H9 (cell line): ENCODE results near the gene FUZ. TPM values are rescaled to one million over a fixed set of nuclear protein-coding genes. Genes with fewer than 3 reads are reported as not detected.

ENCODE experiments used
- DNase-seq: peaks from one replicate; pipeline ENCODE4 v3.0.0-alpha.2; 2017
- H2AFZ ChIP-seq: one replicate; pipeline ENCODE4 v1.6.1; 2013; ENCODE audit warnings: mild to moderate bottlenecking, low read length, control low read depth, moderate library complexity
- H2AK5ac ChIP-seq: 2 replicates; pipeline ENCODE4 v1.6.1; 2013; ENCODE audit warnings: low read length, control low read depth, mixed read lengths; ENCODE audit not compliant: insufficient read length
- H2BK120ac ChIP-seq: one replicate; pipeline ENCODE4 v1.6.1; 2013; ENCODE audit warnings: low read depth, mild to moderate bottlenecking, low read length, control low read depth, inconsistent platforms; ENCODE audit not compliant: poor library complexity, severe bottlenecking
- H2BK12ac ChIP-seq: 2 replicates; pipeline ENCODE4 v1.6.1; 2013; ENCODE audit warnings: low read length, control low read depth, mixed read lengths, low read depth; ENCODE audit not compliant: insufficient read length
- H2BK15ac ChIP-seq: 2 replicates; pipeline ENCODE4 v1.6.1; 2013; ENCODE audit warnings: low read depth, low read length, control low read depth
- H2BK20ac ChIP-seq: one replicate; pipeline ENCODE4 v1.6.1; 2013; ENCODE audit warnings: low read depth, mild to moderate bottlenecking, low read length, control low read depth, inconsistent platforms; ENCODE audit not compliant: poor library complexity, severe bottlenecking
- H2BK5ac ChIP-seq: 2 replicates; pipeline ENCODE4 v1.6.1; 2013; ENCODE audit warnings: low read length, control low read depth, mixed read lengths; ENCODE audit not compliant: insufficient read length
- H3K14ac ChIP-seq: 2 replicates; pipeline ENCODE4 v1.6.1; 2013; ENCODE audit warnings: low read length, control low read depth; ENCODE audit not compliant: insufficient read depth
- H3K18ac ChIP-seq: 2 replicates; pipeline ENCODE4 v1.6.1; 2013; ENCODE audit warnings: low read depth, mild to moderate bottlenecking, mixed read lengths, low read length, control low read depth; ENCODE audit not compliant: insufficient read length
- H3K23ac ChIP-seq: 2 replicates; pipeline ENCODE4 v1.6.1; 2013; ENCODE audit warnings: low read length, control low read depth, mixed read lengths, low read depth; ENCODE audit not compliant: insufficient read length
- H3K23me2 ChIP-seq: 2 replicates; pipeline ENCODE4 v1.6.1; 2013; ENCODE audit warnings: low read depth, mild to moderate bottlenecking, mixed read lengths, low read length, control low read depth; ENCODE audit not compliant: insufficient read length, poor library complexity, severe bottlenecking
- H3K27ac ChIP-seq: 2 replicates; pipeline ENCODE4 v1.5.1; 2013; ENCODE audit warnings: low read length, control low read depth, mixed read lengths, low read depth; ENCODE audit not compliant: insufficient read length
- H3K27me3 ChIP-seq: 2 replicates; pipeline ENCODE4 v1.6.1; 2013; ENCODE audit warnings: low read length, control low read depth, inconsistent platforms; ENCODE audit not compliant: insufficient read depth
- H3K4ac ChIP-seq: 2 replicates; pipeline ENCODE4 v1.6.1; 2013; ENCODE audit warnings: low read depth, mild to moderate bottlenecking, control low read depth, inconsistent platforms, low read length, moderate library complexity
- H3K4me1 ChIP-seq: 2 replicates; pipeline ENCODE4 v1.6.1; 2013; ENCODE audit warnings: low read length, control low read depth, inconsistent platforms; ENCODE audit not compliant: insufficient read depth
- H3K4me2 ChIP-seq: 2 replicates; pipeline ENCODE4 v1.6.1; 2013; ENCODE audit warnings: low read length, control low read depth, mixed read lengths; ENCODE audit not compliant: insufficient read length, insufficient read depth
- H3K56ac ChIP-seq: 2 replicates; pipeline ENCODE4 v1.6.1; 2013; ENCODE audit warnings: low read depth, mild to moderate bottlenecking, mixed read lengths, low read length, control low read depth; ENCODE audit not compliant: insufficient read length
- H3K79me1 ChIP-seq: 2 replicates; pipeline ENCODE4 v1.6.1; 2013; ENCODE audit warnings: low read depth, mild to moderate bottlenecking, moderate library complexity, low read length, control low read depth, inconsistent platforms; ENCODE audit not compliant: insufficient read depth, poor library complexity, severe bottlenecking
- H3K79me2 ChIP-seq: 2 replicates; pipeline ENCODE4 v1.6.1; 2013; ENCODE audit warnings: low read length, control low read depth, inconsistent platforms; ENCODE audit not compliant: insufficient read depth
- H3K9ac ChIP-seq: 2 replicates; pipeline ENCODE4 v1.6.1; 2013; ENCODE audit warnings: low read length, control low read depth, mixed read lengths; ENCODE audit not compliant: insufficient read length; ENCODE audit errors: extremely low read depth
- H3K9me3 ChIP-seq: one replicate; pipeline ENCODE4 v1.6.1; 2013; ENCODE audit warnings: low read depth, low read length, inconsistent platforms; ENCODE audit not compliant: control insufficient read depth
- H3T11ph ChIP-seq: one replicate; pipeline ENCODE4 v1.6.1; 2013; ENCODE audit warnings: mild to moderate bottlenecking, low read length, control low read depth, inconsistent platforms
- H4K20me1 ChIP-seq: one replicate; pipeline ENCODE4 v1.6.1; 2013; ENCODE audit not compliant: control insufficient read depth, insufficient read length, insufficient read depth
- H4K5ac ChIP-seq: 2 replicates; pipeline ENCODE4 v1.6.1; 2013; ENCODE audit warnings: low read depth, mild to moderate bottlenecking, mixed read lengths, low read length, control low read depth; ENCODE audit not compliant: insufficient read length
- H4K8ac ChIP-seq: replicated peaks from 2 replicates; pipeline ENCODE4 v1.6.1; 2013; ENCODE audit warnings: low read length, control low read depth, mixed read lengths, low read depth; ENCODE audit not compliant: insufficient read length
- H4K91ac ChIP-seq: 2 replicates; pipeline ENCODE4 v1.6.1; 2013; ENCODE audit warnings: low read depth, mild to moderate bottlenecking, moderate library complexity, mixed read lengths, low read length, control low read depth; ENCODE audit not compliant: insufficient read length
- H3K27ac Mint-ChIP-seq, 3 experiments: 2 replicates in 2 of 3; 3 replicates in 1 of 3; pipeline ENCODE4 v1.8.0; 2020 to 2021; ENCODE audit warnings: mixed read lengths in 3 of 3, mild to moderate bottlenecking in 1 of 3, moderate library complexity in 1 of 3
- H3K27me3 Mint-ChIP-seq: 2 replicates; pipeline ENCODE4 v1.8.0; 2021; ENCODE audit warnings: low read depth, mild to moderate bottlenecking, moderate library complexity, mixed read lengths
- H3K36me3 Mint-ChIP-seq, 3 experiments: 2 replicates in 2 of 3; 3 replicates in 1 of 3; pipeline ENCODE4 v1.8.0; 2020 to 2021; ENCODE audit warnings: low read depth in 3 of 3, mixed read lengths in 3 of 3; ENCODE audit not compliant: insufficient read depth in 1 of 3
- H3K4me1 Mint-ChIP-seq, 2 experiments: 2 replicates each; pipeline ENCODE4 v1.8.0; 2020; ENCODE audit warnings: mixed read lengths in 2 of 2
- H3K4me3 Mint-ChIP-seq, 2 experiments: 2 replicates in 1 of 2; 3 replicates in 1 of 2; pipeline ENCODE4 v1.8.0; 2020 to 2021; ENCODE audit warnings: mild to moderate bottlenecking in 2 of 2, mixed read lengths in 2 of 2, moderate library complexity in 1 of 2
- H3K9me3 Mint-ChIP-seq, 2 experiments: 2 replicates in 1 of 2; 3 replicates in 1 of 2; pipeline ENCODE4 v1.8.0; 2020; ENCODE audit warnings: mild to moderate bottlenecking in 2 of 2, mixed read lengths in 2 of 2, moderate library complexity in 1 of 2
- CTCF ChIP-seq: fragments of 200-600 bp; sonication (generic); conservative IDR thresholded peaks from 3 replicates; pipeline ENCODE4 v1.8.0; 2021; ENCODE audit warnings: antibody characterized with exemption, mild to moderate bottlenecking
- WGBS: extraction: QIAGEN DNeasy Blood & Tissue Kit; methylation state at CpG from one replicate; pipeline ENCODE4 v1.1.7; 2013; ENCODE audit warnings: missing lambda C conversion rate, low lambda C conversion rate, mixed read lengths; ENCODE audit not compliant: insufficient read length; ENCODE audit errors: extremely low coverage; 5-methylcytosine and 5-hydroxymethylcytosine counted together
- total RNA-seq: library from RNA; stranded (reverse); gene quantifications from 2 replicates; pipeline ENCODE4 v1.2.1, GENCODE V29; 2021

Gene FUZ
- total RNA-seq, 1 experiment from 2014 or later = 25.1 TPM

- no peaks in the 10 kb centered on the region; a peak in 1 of 5 replicates for H3K9me3 Mint-ChIP-seq
- H2AFZ ChIP-seq = no peak overlapping the region
- no peak overlapping the region for H4K5ac ChIP-seq
- H2BK20ac ChIP-seq = no peak overlapping the region
- H2BK15ac ChIP-seq = no peak overlapping the region
- H4K20me1 ChIP-seq = peaks cover 2% of the 10 kb centered on the region
- H3K27me3 ChIP-seq = no peaks in the 10 kb centered on the region
- H3K27ac ChIP-seq = no peak overlapping the region
- no peaks in the 10 kb centered on the region for H3K79me2 ChIP-seq
- no peak for TF ChIP-seq CTCF
- no peak overlapping the region for H3K4me2 ChIP-seq
- H3K9me3 ChIP-seq = no peaks in the 10 kb centered on the region
- H3T11ph ChIP-seq = no peak overlapping the region
- no peak overlapping the region for H3K4ac ChIP-seq
- no peak overlapping the region for H3K4me3 Mint-ChIP-seq
- H3K4me1 Mint-ChIP-seq = peaks cover 5 to 22% of the 10 kb centered on the region in 2 experiments
- H2BK5ac ChIP-seq = no peak overlapping the region
- H3K23me2 ChIP-seq = no peaks in the 10 kb centered on the region
- no peaks in the 10 kb centered on the region for H3K27me3 Mint-ChIP-seq
- no peak overlapping the region for H3K18ac ChIP-seq
- no peaks in the 10 kb centered on the region for H3K79me1 ChIP-seq
- no peak overlapping the region for H2AK5ac ChIP-seq
- H3K27ac Mint-ChIP-seq = no peak overlapping the region
- no CpG with 5 or more reads among the region's 11 CpGs for WGBS
- H2BK12ac ChIP-seq = no peak overlapping the region
- H3K14ac ChIP-seq = no peak overlapping the region
- no peak overlapping the region for H3K23ac ChIP-seq
- no peak overlapping the region for H3K56ac ChIP-seq
- H4K8ac ChIP-seq = no peak overlapping the region
- no peak overlapping the region for H2BK120ac ChIP-seq
- peaks cover 31 to 68% (median 54%) of the 10 kb centered on the region in 3 experiments; a peak in 6 of 7 replicates for H3K36me3 Mint-ChIP-seq
- H3K4me1 ChIP-seq = no peaks in the 10 kb centered on the region
- no peak overlapping the region for H3K9ac ChIP-seq
- H4K91ac ChIP-seq = no peak overlapping the region
- DNase-seq = no peak
These were observed 14.5 kb downstream of the FUZ start for GRCh38 chr19:49798574-49798973.
